AG04449 (cell line): ENCODE results near the gene ATP2C2.

Experiments used
- CTCF ChIA-PET: fragments of 350-600 bp; formaldehyde crosslinking; extraction: SDS; loops from one replicate; lab custom pipeline; 2021; ENCODE audit warnings: antibody characterized with exemption; lab: Yijun Ruan, JAX
- POLR2A ChIA-PET: fragments of 400-600, 350-600 bp; formaldehyde crosslinking; extraction: SDS; loops from one replicate; lab custom pipeline; 2020; ENCODE audit warnings: antibody characterized with exemption, inconsistent platforms; lab: Yijun Ruan, JAX
- DNase-seq: peaks from one replicate; pipeline ENCODE4 v3.0.0-alpha.2; 2010; ENCODE audit warnings: low read depth, low spot score
- H3K4me3 ChIP-seq: 2 replicates; pipeline ENCODE4 v1.5.1; 2011; ENCODE audit warnings: low read depth, mild to moderate bottlenecking, control low read depth, low read length
- TF ChIP-seq, protein P1 (sequence below): IDR thresholded peaks from one replicate; pipeline ENCODE4 v1.5.1; 2011; ENCODE audit warnings: mild to moderate bottlenecking, moderate library complexity, low read length, control low read depth, inconsistent platforms; ENCODE audit not compliant: insufficient read depth; ENCODE audit errors: missing control alignments

ATP2C2 gene

DNA sequence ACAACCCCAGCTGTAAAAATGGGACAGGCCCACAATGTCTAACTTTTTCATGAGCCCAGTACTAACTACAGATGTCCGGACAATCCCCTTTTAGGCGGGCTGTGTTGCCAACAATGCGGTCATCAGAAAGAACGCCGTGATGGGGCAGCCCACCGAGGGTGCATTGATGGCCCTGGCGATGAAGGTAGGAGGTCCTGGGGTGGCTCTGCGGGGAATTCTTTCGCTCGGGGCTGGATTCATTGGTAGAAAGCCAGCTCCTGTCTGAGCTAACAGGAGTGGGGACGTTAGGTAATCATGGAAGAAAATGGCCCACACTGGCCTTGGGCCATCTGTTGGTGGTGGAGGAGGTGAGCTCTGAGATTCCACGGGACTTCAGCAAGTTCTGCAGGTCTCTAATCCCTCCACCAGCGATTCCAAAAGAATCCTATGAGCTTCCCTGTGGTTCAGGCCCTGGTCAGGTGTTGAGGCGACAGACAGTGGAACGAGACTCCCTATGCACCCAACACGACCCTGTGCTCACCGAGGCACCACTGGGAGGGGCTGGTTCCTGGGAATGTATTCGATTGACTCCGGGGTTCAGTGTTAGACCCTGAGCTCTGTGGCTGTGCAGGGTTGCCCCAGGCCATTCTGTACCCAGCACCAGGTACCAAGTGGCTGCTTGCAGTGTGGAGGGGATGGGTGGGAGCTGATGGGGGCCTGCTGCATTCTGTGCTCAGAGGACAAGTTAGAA lies 74.2 kb downstream of the ATP2C2 start:
- TF ChIP-seq, protein P1, sequence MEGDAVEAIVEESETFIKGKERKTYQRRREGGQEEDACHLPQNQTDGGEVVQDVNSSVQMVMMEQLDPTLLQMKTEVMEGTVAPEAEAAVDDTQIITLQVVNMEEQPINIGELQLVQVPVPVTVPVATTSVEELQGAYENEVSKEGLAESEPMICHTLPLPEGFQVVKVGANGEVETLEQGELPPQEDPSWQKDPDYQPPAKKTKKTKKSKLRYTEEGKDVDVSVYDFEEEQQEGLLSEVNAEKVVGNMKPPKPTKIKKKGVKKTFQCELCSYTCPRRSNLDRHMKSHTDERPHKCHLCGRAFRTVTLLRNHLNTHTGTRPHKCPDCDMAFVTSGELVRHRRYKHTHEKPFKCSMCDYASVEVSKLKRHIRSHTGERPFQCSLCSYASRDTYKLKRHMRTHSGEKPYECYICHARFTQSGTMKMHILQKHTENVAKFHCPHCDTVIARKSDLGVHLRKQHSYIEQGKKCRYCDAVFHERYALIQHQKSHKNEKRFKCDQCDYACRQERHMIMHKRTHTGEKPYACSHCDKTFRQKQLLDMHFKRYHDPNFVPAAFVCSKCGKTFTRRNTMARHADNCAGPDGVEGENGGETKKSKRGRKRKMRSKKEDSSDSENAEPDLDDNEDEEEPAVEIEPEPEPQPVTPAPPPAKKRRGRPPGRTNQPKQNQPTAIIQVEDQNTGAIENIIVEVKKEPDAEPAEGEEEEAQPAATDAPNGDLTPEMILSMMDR = no peak
- ChIA-PET POLR2A (no interaction called here), CTCF (no interaction called here)
- DNase-seq = no peak
- H3K4me3 ChIP-seq = no peak overlapping the region

DNA sequence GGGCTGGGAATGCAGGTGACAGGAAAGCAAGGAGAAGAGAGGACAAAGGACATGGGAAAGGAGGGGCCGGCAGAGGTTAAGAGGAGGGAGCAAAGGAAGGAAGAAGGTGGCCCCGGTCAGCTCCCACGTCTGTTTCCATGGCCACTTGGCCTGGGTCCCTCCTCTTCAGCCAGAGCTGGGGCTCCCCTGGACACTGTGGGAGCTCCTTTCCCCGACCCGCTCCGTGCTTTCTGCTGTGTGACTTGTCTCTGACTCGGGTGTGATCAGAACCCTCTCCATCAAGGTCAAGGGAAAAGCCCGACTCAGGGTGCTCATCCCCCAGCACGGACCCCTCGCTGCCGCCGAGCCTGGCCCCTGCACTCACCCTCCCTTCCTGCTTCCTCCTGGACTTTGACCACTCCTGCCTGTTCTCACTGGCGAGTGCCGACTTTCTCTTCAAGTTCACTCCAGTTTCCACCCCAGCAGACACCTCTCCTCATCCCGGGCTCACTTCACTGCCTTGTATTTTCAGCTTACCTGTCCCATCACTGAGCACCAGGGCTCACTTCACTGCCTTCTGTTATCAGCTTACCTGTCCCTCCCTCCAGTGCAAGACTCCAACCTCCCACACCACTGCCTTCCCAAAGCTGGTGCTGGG lies 74.9 kb downstream of the ATP2C2 start:
- POLR2A ChIA-PET = no interaction called here
- CTCF ChIA-PET = no interaction called here
- TF ChIP-seq, protein P1 = no peak
- no peak for DNase-seq
- H3K4me3 ChIP-seq = no peak overlapping the region

DNA sequence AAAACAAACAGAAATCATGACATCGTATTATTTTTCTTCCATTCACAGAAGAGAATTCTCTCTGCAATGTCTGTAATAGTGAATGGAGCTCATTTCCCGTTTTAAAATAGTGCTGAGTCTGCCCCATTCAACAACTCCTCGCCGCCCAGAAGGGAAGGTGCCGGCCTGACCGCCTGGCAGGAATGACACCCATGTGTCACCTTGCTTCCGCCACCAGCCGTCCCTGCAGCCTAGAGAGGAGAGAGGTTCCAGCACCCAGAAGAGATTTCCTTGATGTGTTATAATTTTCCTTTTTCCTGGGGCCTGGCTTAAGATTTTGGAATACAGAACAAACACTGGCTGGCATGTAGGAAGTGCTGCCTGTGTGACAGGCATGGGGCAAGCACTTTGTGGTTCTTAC lies 76.1 kb downstream of the ATP2C2 start:
- TF ChIP-seq, protein P1 = no peak
- no peak for DNase-seq
- CTCF ChIA-PET = interaction anchor here (1.2 kb wide), 1 partner anchor 15 kb away, joined by 3 read pairs; no protein-coding TSS in a partner anchor
- POLR2A ChIA-PET = no interaction called here
- H3K4me3 ChIP-seq = no peak overlapping the region

DNA sequence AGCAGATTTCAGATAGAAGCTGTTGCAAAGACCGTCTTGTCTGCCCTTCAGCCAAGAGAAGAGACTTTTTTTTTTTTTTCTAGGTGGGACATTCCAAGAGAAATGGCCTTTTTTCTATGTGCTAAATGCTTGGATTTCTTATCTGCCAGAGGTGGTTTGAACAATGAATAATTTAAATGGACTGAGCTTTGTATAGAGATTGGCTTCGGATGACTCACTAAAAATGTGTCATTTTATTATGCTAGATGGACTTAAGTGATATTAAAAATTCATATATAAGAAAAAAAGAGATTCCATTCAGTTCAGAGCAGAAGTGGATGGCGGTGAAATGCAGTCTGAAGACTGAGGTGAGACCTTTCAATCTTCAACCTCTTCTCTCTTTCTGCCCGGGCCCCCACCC lies 77.7 kb downstream of the ATP2C2 start:
- H3K4me3 ChIP-seq = no peak overlapping the region
- no peak for DNase-seq
- ChIA-PET CTCF (interaction anchor here (1.0 to 1.5 kb wide), 2 partner anchors 14 to 60 kb away, joined by 3 read pairs; no protein-coding TSS in a partner anchor), POLR2A (no interaction called here)
- TF ChIP-seq, protein P1 = no peak

DNA sequence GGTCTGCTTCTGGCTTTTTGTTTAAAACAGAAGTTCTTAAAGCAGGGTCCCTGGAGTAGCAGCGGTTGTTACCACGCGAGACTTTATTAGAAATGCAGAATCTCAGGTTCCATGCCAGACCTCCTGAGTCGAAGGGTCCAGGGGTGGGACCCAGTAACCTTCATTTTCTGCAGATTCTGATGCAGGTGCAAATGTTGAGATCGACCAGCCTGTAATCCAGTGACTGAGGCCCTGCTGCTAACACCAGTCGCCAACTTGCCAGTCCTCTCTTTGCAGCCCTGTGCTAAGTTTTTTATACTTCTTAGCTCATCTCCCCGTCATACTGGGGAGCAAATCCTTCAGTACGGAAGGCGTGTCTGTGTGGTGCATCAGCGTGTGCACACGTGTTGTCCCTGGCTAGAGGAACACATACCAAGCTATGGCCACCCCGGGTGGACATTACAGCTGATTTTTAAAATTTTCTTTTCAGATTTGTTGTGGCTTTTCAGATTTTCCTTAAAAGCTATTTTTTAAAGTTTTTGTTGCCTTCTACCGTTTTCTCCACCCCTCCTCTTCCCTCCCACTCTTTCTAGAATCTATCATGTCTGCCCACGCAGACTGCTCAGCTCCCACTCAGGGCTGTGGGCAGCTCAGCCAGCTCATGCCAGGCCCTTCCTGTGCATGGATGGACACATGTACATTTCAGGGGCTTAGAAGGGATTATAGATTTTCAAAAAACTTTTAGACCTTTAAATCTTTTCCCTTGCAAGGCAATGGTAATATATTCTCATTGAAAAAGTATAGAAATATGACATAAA lies 78.5 kb downstream of the ATP2C2 start:
- TF ChIP-seq, protein P1 = no peak
- ChIA-PET POLR2A (no interaction called here), CTCF (interaction anchor here (1.0 to 1.5 kb wide), 3 partner anchors 14 to 260 kb away, joined by 3 read pairs; partner anchors contain the start of gene TAF1C)
- DNase-seq = no peak
- no peak overlapping the region for H3K4me3 ChIP-seq

DNA sequence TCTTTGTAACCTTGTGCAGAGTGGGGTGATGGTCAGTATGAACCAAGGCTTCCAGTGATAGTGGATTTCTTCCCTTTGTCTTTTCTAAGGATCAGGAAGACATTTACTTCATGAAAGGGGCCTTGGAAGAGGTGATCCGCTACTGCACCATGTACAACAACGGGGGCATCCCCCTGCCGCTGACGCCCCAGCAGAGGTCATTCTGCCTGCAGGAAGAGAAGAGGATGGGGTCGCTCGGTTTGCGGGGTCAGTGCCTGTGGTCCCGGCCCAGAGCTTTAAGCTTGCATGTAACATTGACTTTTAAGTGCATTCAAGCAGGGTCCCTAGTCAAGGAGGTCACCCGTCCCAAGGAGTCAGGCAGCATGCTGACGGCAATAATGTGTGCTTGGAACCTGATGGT lies 80.1 kb downstream of the ATP2C2 start:
- CTCF ChIA-PET = no interaction called here
- DNase-seq = no peak
- TF ChIP-seq, protein P1 = no peak
- H3K4me3 ChIP-seq = no peak overlapping the region
- POLR2A ChIA-PET = no interaction called here
